HG03039 (cell line): Measurements from ENCODE around the gene SLN.

Source experiments
- ATAC-seq: cut with Tn5 transposase; IDR thresholded peaks from one replicate; pipeline ENCODE4 v1.9.1; 2021; ENCODE audit warnings: mild to moderate bottlenecking, moderate library complexity; ENCODE audit not compliant: unreplicated experiment

SLN gene

DNA sequence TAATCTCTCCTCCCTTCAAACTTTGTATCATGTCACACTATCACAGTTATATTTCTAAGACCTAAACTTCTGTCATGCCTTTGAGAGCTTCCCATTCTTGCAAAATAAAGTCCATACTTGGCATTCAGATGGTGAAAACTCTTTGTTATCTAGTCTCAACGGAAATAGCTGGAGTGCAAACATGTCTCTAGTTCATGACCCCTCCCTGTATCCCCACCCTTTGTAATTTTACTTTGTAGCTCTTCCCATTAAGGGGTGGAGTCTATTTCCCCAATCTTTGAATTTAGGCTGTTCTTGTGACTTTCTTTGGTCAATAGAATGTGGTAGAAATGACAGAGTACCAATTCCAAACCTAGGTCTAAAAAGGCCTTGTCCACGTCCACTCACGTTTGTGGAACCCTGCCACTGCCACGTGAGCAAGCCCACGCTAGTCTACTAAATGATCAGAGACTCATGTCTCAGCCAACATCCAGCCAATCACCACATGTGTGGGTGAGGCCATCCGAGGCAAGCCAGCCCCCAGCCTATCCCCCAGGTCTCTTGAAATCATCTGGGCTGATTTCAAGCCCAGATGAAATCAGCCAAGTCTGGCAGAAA, 23.4 kb downstream of the SLN start:
- no peak for ATAC-seq

DNA sequence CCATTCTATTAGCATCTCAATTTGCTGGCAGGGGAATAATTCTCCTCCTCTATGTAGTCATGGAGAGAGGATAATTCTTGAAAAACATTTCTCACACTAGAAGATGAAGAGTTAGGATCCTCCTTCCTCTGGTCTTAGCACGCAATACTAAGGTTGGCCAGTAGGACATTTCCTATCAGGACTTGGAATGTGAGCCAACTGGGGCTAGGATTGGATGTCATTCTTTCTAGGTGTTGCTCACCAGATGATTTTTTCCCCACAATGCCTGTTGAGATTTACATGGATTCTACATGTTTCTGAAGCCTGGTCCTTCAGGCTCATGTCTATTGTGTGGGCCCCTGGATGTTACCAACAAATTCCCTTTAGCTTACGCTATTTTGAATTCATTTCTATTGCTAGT, 28.0 kb downstream of the SLN start:
- ATAC-seq, result no peak

GRCh38 chr11:107683061-107683460, 28.8 kb downstream of the SLN start:
- no peak for ATAC-seq

DNA sequence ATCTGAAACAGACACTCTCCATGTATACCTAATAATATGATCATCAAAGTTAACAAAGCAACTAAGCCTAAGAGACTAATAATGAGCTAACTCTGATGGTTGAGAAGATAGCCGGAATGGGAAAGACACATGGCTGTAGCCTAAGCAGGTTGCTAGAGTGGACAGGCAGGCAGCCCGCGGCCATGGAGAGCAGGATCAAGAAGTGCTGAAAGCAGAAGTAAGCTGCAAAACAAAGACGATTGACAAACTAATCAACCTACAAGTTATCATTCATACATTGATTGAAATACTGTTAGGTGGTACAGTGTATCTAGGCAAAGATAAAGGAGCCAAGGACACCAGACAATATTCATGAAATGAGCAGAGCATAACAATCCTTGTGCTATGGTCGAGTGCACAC, 29.3 kb downstream of the SLN start:
- ATAC-seq, result no peak

GRCh38 chr11:107682171-107682570, 29.7 kb downstream of the SLN start:
- no peak for ATAC-seq

DNA sequence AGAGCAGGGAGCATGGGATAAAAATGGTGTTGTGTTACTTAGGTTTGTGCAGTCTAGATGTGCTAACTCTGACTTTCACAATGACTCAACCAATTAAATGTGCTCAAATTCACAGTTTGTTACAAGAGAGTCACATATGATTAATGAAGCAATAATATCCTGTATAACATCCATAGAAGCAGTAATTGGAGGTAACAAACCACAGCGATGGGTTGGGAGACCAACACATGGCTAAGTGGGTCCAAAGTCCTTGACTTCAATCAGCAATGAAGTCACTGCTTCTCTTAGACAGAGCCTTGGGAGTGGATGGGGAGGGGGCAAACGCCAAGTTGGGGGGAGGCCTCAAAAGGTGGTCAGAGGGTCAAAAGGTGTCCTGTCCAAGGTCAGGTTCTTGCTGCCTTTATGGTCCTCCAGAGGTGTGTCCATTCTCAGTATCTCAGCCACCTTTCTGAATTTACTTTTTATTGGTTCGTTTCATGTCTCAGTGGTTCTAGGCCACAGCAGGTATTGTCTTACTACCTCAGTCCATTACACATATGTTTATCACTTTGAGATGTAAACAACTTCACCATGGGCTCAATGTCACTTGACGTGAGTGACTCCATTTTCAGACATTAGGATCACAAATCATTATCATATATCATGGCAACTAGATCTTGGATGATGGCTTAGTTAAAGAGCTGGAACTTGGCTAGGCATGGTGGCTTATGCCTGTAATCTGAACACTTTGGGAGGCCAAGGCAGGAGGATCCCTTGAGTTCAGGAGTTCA, 32.4 kb downstream of the SLN start:
- ATAC-seq, result no peak

DNA sequence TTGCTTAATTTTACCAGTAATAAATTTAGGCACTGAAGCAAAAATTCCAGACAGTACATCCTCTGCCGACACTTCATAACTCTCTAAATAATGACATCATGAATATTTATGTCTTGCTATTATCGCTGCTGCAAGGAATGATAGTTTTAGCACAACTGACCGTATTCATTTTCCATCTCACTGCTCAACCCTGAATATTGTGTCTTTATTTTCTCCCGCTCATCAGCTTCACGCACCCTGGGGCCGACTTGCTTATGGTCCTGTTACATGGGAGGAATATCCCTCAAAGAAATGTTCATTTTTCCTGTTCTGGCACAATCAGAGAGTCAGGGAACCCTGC, 33.3 kb downstream of the SLN start:
- no peak for ATAC-seq

- no peak for ATAC-seq
These were observed 33.8 kb downstream of the SLN start for GRCh38 chr11:107677924-107678631.

DNA sequence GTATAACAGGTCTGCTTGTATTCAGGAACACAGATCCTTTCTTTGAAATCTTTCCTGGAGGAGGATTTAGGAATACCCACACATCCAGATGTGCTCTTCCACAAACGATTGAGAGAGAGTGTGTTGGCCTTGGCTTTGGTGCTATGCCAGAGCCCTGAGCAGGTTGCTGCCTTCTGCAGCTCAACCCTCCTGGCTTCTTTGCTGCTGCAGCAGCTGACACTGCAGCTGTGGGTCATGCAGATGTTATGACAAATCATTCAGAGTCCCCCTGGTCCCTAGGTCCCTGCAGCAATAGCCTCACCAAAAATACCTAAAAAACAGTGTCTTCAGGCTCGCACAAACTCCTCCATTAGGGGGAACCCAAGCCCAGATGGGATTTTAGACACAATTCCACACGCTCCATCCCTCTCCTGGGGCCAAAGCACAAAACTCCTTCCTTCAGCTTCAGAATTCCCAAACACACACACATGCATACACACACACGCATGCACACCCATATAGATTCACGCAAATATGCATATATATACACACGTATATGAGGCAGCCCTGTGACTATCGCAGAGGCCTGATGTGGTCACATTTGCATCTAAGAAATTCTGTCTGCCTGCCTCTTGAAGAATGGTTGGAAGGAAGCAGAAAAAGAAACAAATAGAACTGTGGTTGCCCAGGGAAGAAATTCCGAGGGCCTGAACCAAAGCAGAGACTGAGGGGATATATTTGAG, 35.4 kb downstream of the SLN start:
- ATAC-seq, result no peak

DNA sequence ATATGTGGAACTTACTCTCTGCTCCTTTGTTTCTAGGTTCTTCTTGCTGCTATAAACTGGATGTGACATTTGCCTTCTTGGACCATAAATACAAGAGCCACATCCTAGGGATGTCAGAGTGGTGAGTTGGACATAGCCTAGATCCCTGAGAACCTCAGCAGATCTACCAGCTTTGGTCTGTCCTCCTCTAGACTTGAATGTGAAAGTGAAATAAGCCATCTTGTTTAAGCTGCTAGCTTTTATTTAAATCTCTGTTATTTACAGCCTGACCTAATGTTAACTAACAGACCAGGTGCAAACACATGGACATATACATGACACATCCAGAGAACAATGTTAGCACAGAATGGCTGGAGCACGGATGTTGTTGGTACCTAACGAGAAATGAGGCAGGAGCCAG, 36.0 kb downstream of the SLN start:
- ATAC-seq, result no peak

- no peak for ATAC-seq
These were observed 41.8 kb downstream of the SLN start for GRCh38 chr11:107669893-107670601.

- no peak for ATAC-seq
These were observed 42.6 kb downstream of the SLN start for GRCh38 chr11:107669191-107669740.

- no peak for ATAC-seq
These were observed 44.8 kb downstream of the SLN start for GRCh38 chr11:107666911-107667613.

- ATAC-seq, result no peak
These were observed 46.8 kb downstream of the SLN start for GRCh38 chr11:107665018-107665417.

DNA sequence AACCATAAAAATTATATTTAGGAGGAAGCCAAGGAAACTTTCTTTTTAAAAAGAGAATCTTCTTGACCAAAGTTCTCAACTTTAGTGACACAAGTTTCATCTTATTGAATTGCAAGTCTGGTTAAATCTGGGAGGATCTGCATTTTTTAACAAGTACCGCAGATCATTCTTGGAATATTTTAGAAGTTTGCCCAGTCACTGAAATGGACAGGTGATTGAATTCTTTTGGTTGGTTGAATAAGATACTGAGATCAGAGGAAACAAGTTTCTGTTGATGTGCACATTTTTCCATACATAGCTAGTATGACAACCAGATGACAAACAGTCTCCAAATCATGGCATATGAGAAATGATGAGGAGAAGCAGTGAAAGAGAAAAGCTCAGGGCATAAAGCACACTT, 50.2 kb downstream of the SLN start:
- ATAC-seq, result no peak

- no peak for ATAC-seq
These were observed 51.8 kb downstream of the SLN start for GRCh38 chr11:107660066-107660465.

GRCh38 chr11:107659310-107659709, 52.5 kb downstream of the SLN start:
- ATAC-seq, result no peak
